ENCODE data around the gene JARID2. TPM values are rescaled to one million over a fixed set of nuclear protein-coding genes. Genes with fewer than 3 reads are reported as not detected.

Gene JARID2
- total RNA-seq: 10 to 100 TPM; 20.7 to 50.3 TPM

DNA sequence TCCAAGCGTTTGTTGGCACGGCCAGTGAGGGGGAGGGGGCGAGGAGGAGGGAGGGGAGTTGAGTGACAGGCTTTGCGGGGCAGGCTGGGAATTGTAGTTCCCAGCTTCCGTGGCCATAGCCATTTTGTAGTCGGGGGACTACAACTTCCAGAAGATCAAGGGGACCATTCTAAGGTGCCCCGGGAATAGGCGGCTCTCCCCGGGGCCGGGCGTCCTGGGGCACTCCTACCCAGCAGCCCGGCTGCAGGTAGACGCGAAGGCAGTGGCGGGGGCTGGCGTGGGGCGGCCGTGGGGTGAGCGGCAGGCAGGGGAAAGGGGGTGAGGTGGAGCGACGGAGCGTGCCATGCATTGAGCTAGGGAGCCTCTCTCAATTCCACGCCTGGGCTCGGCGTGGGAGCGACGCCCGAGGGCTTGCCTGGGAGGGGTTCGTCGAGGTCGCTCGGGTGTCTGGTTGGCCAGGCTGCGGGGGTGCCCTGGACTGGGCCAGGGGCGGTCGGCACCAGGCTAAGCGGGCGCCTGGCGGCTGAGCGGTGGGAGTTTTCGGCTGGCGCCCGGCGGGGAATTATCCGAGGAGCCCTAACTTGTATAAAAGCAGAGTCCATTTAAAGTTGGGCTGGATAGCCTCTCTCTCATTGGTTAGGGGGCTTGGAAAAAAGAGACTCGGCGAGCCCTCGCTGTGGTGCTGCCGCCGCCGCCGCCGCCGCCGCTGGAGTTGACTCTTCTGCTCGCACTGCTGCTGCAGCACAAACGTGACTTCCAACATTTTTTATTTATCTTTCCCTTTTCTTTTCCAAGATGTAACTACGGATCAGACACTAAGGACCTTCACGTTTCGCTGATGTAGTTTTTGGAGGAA, at the start of gene JARID2:
JARID2 (plus strand) TSS at position 709 of the 856 bp plus-strand sequence. CDS start 471 bp downstream, outside the sequence.
- Mint-ChIP-seq H3K9me3 (no peaks in the 10 kb centered on the region), H3K27ac (peak within 1 kb of the TSS; percentile 100), H3K4me1 (peaks cover 15% of the 10 kb centered on the region), H3K36me3 (ENCODE audit: low read depth) (peaks cover 50% of the 10 kb centered on the region), H3K4me3 (peak within 1 kb of the TSS; percentile 100), H3K27me3 (no peaks in the 10 kb centered on the region)
- ATAC-seq (replicated peaks): peak; percentile 75

GRCh38 chr6:15200087-15200486, 45.8 kb upstream of the JARID2 start:
- Mint-ChIP-seq H3K9me3 (peaks cover 3% of the 10 kb centered on the region), H3K4me3 (no peak overlapping the region), H3K4me1 (no peaks in the 10 kb centered on the region), H3K36me3 (ENCODE audit: low read depth) (no peaks in the 10 kb centered on the region), H3K27me3 (peaks cover 3% of the 10 kb centered on the region), H3K27ac (no peak overlapping the region)
- ATAC-seq (replicated peaks): no peak

GRCh38 chr6:15205321-15205720, 40.5 kb upstream of the JARID2 start:
- peaks cover 6% of the 10 kb centered on the region for H3K4me1 Mint-ChIP-seq
- no peaks in the 10 kb centered on the region for H3K9me3 Mint-ChIP-seq
- ATAC-seq (replicated peaks): no peak
- H3K36me3 Mint-ChIP-seq (ENCODE audit: low read depth): no peaks in the 10 kb centered on the region
- H3K27ac Mint-ChIP-seq: no peak overlapping the region
- H3K27me3 Mint-ChIP-seq: no peaks in the 10 kb centered on the region
- H3K4me3 Mint-ChIP-seq: no peak overlapping the region

DNA sequence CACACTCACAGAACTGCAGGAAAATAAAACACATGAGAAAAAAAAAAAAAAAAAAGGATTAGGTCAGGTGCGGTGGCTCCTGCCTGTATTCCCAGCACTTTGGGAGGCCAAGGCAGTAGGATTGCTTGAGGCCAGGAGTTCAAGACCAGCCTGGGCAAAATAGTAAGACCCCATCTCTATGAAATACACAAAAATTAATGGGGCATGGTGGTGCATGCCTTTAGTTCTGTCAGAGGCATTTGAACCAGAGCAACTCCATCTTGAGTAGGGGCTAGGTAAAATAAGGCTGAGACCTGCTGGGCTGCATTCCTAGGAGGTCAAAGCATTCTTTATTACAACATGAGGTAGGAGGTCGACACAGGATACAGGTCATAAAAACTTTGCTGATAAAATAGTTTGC, 39.0 kb upstream of the JARID2 start:
- Mint-ChIP-seq H3K4me1 (peaks cover 6% of the 10 kb centered on the region), H3K4me3 (no peak overlapping the region), H3K27me3 (no peaks in the 10 kb centered on the region), H3K9me3 (no peaks in the 10 kb centered on the region), H3K27ac (no peak overlapping the region), H3K36me3 (ENCODE audit: low read depth) (no peaks in the 10 kb centered on the region)
- ATAC-seq (replicated peaks): no peak

GRCh38 chr6:15207923-15208322, 37.9 kb upstream of the JARID2 start:
- H3K27ac Mint-ChIP-seq: peak overlapping the region; percentile 14
- H3K9me3 Mint-ChIP-seq: no peaks in the 10 kb centered on the region
- no peaks in the 10 kb centered on the region for H3K36me3 Mint-ChIP-seq (ENCODE audit: low read depth)
- H3K27me3 Mint-ChIP-seq: no peaks in the 10 kb centered on the region
- H3K4me3 Mint-ChIP-seq: no peak overlapping the region
- peaks cover 6% of the 10 kb centered on the region for H3K4me1 Mint-ChIP-seq
- ATAC-seq (replicated peaks): peak; percentile 64

- Mint-ChIP-seq H3K4me1 (peaks cover 4% of the 10 kb centered on the region), H3K9me3 (no peaks in the 10 kb centered on the region), H3K27me3 (no peaks in the 10 kb centered on the region), H3K27ac (no peak overlapping the region), H3K36me3 (ENCODE audit: low read depth) (no peaks in the 10 kb centered on the region), H3K4me3 (no peak overlapping the region)
- no peak for ATAC-seq (replicated peaks)
These were observed 31.9 kb upstream of the JARID2 start for GRCh38 chr6:15213838-15214400.

GRCh38 chr6:15218401-15218800, 27.5 kb upstream of the JARID2 start:
- Mint-ChIP-seq H3K27me3 (no peaks in the 10 kb centered on the region), H3K9me3 (no peaks in the 10 kb centered on the region), H3K4me1 (peaks cover 4% of the 10 kb centered on the region), H3K4me3 (no peak overlapping the region), H3K36me3 (ENCODE audit: low read depth) (no peaks in the 10 kb centered on the region), H3K27ac (no peak overlapping the region)
- ATAC-seq (replicated peaks): no peak

DNA sequence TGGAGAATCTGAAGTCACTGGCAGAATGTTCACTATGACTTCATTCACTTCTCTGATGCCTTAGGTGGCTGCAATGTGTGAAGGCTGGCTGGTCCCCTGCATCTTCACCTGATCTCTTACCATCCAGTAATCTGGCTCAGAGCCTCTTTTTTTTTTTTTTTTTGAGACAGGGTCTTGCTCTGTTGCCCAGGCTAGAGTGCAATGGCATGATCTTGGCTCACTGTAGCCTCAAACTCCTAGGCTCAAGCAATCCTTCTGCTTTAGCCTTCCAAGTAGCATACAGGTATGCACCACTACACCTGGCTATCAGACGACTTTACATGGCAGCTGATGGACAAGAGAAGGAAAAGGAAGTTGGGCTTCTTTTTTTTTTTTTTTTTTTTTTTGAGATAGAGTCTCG, 25.8 kb upstream of the JARID2 start:
- no peak overlapping the region for H3K27ac Mint-ChIP-seq
- no peaks in the 10 kb centered on the region for H3K27me3 Mint-ChIP-seq
- ATAC-seq (replicated peaks): no peak
- no peaks in the 10 kb centered on the region for H3K9me3 Mint-ChIP-seq
- no peak overlapping the region for H3K4me3 Mint-ChIP-seq
- peaks cover 8% of the 10 kb centered on the region for H3K4me1 Mint-ChIP-seq
- H3K36me3 Mint-ChIP-seq (ENCODE audit: low read depth): no peaks in the 10 kb centered on the region

DNA sequence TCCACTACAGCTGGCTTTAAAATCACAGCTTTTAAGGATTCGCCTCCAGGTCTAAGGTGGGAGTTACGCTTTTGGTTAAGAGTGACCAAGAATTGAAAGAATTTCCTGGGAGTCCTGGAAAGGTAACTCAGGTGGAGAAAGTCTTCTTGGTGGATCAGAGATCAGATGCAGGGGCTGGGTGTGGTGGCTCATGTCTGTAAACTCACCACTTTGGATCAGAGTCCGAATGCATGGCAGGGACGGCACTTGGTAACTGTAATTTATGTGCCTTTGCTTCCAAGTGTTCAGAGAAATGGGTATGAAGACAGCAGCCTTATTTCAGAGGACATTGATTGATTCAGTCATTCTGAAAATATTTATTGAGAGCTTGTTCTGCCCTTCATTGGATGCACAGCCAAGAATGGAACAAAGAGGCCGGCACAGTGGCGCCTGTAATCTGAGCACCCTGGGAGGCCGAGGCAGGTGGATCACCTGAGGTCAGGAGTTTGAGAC, 18.0 kb upstream of the JARID2 start:
- H3K27me3 Mint-ChIP-seq: no peaks in the 10 kb centered on the region
- no peaks in the 10 kb centered on the region for H3K36me3 Mint-ChIP-seq (ENCODE audit: low read depth)
- H3K4me1 Mint-ChIP-seq: peaks cover 3% of the 10 kb centered on the region
- no peak for ATAC-seq (replicated peaks)
- no peak overlapping the region for H3K27ac Mint-ChIP-seq
- H3K4me3 Mint-ChIP-seq: no peak overlapping the region
- H3K9me3 Mint-ChIP-seq: no peaks in the 10 kb centered on the region

GRCh38 chr6:15230827-15231226, 15.0 kb upstream of the JARID2 start:
- Mint-ChIP-seq H3K9me3 (no peaks in the 10 kb centered on the region), H3K27me3 (no peaks in the 10 kb centered on the region), H3K27ac (no peak overlapping the region), H3K4me1 (no peaks in the 10 kb centered on the region), H3K4me3 (no peak overlapping the region), H3K36me3 (ENCODE audit: low read depth) (no peaks in the 10 kb centered on the region)
- ATAC-seq (replicated peaks): no peak

DNA sequence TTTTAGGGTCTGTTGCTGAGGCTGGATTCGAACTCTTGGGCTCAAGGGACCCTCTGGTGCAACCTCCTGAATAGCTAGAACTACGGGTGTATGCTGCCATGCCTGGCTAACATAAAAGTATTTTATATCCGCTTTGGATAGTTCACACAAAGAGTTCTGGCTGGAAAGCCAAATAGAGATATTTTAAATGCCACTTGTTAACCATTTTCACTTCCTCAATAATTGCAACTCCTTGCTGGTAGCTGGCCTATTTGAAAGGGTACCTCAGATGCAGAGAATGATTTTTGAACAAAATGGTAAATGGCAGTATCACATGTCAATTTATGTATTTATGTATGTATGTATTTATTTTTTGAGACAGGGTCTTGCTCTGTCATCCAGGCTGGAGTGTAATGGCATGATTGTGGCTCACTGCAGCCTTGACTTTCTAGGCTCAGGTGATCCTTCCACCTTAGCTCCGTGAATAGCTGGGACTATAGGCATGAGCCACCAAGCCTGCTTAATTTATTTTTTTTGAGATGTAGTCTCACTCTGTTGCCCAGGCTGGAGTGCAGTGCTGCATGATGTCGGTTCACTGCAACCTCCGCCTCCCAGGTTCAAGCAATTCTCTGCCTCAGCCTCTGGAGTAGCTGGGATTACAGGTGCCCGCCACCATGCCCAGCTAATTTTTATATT, 12.9 kb upstream of the JARID2 start:
- ATAC-seq (replicated peaks): no peak
- no peaks in the 10 kb centered on the region for H3K9me3 Mint-ChIP-seq
- no peaks in the 10 kb centered on the region for H3K36me3 Mint-ChIP-seq (ENCODE audit: low read depth)
- no peak overlapping the region for H3K27ac Mint-ChIP-seq
- no peaks in the 10 kb centered on the region for H3K27me3 Mint-ChIP-seq
- H3K4me3 Mint-ChIP-seq: no peak overlapping the region
- no peaks in the 10 kb centered on the region for H3K4me1 Mint-ChIP-seq

DNA sequence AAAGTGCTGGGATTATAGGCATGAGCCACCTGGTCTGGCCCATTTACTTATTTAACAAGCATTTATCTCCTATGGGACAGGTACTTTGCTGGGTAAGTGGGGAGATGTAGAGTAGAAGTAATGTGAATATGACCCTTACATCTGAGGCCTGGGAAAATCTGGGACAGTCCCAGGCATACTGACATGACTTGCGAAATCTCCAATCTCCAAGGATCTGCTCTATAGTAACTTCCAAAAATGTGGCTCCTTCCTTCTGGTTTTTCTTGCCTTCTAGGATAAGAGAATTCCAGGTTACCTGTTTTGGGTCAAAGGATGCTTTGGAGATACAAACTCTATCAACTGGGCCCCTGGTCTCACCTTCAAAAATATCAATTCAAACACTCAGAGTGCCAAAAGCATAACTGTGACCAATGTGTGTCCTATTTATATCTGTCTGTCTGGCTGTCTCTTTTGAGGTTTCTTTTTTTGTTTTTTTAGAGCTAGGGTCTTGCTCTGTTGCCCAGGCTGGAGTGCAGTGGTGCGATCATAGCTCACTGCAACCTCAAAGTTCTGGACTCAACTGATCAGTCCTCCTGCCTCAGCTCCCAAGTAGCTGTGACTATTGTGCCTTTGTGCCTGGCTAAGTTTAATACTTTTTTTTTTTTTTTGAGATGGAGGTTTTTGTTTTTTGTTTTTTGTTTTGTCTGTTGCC, 11.7 kb upstream of the JARID2 start:
- Mint-ChIP-seq H3K27me3 (no peaks in the 10 kb centered on the region), H3K4me1 (no peaks in the 10 kb centered on the region), H3K36me3 (ENCODE audit: low read depth) (no peaks in the 10 kb centered on the region), H3K4me3 (no peak overlapping the region), H3K9me3 (no peaks in the 10 kb centered on the region), H3K27ac (no peak overlapping the region)
- ATAC-seq (replicated peaks): no peak

DNA sequence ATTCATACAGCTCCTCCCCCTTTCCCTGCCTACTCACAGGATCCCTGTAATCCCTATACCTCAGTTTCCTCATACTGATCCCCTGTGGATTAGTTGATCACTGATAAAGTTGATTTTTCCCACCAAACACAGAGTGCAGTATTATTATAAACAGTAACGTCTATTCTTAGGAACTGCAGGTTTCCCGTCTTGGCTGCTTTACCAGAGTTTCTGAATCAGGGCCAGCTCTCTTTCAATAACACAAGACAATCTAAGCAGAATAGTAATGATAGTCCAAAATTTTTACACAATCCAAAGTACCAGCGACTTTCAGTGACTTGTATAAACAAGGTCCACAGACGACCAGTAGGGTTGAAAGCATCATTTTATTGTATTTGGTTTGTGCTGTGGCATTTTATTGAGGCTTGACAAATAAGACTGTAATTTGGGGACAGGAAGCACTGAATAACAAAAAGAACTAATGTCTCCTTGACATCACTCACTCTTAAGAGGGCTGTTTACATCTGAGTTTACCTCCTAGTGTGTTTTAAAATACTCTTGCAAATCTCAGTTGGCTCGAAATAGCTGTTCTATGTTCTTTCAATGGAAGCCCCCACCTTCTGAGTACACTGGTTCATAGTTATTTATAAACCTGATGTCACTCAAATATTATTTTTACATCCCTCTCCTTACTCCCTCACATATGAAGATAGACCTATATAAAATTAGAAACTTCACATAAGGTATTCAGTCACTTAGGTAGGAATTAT, 6.1 kb upstream of the JARID2 start:
- Mint-ChIP-seq H3K27ac (no peak overlapping the region), H3K4me3 (no peak overlapping the region), H3K27me3 (no peaks in the 10 kb centered on the region), H3K9me3 (no peaks in the 10 kb centered on the region), H3K36me3 (ENCODE audit: low read depth) (no peaks in the 10 kb centered on the region), H3K4me1 (no peaks in the 10 kb centered on the region)
- ATAC-seq (replicated peaks): no peak

- Mint-ChIP-seq H3K9me3 (no peaks in the 10 kb centered on the region), H3K27ac (no peak overlapping the region), H3K4me1 (no peaks in the 10 kb centered on the region), H3K4me3 (no peak overlapping the region), H3K27me3 (no peaks in the 10 kb centered on the region), H3K36me3 (ENCODE audit: low read depth) (peaks cover 23% of the 10 kb centered on the region)
- ATAC-seq (replicated peaks): no peak
These were observed 3.4 kb upstream of the JARID2 start for GRCh38 chr6:15242503-15242902.
